HG03460 (cell line): ENCODE measurements around the gene CABLES1.

Experiments
- ATAC-seq: cut with Tn5 transposase; IDR thresholded peaks from one replicate; pipeline ENCODE4 v1.9.1; 2021; ENCODE audit not compliant: unreplicated experiment

The CABLES1 gene

DNA sequence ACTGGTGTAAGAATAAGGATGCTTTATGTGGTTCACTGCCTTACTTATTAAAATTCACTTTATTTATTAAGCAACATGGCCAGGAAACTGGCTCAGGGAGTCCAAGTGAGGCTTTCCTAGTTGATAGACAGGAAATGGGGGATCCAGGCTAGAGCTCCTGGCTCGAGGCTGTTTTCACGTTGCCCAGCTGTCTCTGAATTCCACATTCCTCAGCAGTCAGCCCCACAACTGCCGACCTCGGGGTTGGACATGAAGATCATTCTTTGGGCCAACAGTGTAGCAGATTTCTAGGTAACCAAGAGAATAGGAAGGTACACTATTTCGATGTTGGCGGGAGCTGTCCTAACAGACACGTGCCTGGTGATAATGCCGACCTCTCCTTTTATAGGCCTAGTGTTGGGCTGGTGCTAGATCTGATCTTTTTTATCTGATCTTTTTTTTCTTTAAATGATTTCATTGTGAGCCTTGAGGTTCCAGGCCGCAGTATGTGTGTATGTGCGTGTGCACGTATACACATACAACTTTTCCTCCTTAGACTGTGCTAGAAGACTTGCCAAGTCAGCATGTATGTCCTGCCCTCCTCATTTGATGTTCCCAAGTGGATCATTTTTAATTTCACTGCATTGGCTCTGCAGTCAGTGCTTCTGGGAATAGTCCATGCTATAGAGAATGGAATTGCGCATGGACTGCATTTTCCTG, 103.5 kb downstream of the CABLES1 start:
- no peak for ATAC-seq

DNA sequence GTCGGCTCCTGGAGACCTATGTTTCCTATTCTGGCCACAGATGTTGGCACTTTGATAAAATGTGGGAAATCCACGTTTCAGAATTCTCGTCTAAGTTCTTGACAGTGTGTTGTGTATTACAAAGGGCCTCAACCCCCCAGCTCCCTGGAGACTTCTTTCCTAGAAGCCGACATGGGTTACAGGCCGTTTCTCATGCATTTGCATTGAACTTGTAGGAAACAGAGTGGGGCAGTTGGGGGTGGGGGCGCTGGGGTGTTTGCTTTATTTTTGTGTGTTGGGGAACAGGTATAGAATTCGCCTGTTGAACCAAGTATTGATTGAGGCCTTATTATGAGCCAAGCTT, 104.0 kb downstream of the CABLES1 start:
- no peak for ATAC-seq

DNA sequence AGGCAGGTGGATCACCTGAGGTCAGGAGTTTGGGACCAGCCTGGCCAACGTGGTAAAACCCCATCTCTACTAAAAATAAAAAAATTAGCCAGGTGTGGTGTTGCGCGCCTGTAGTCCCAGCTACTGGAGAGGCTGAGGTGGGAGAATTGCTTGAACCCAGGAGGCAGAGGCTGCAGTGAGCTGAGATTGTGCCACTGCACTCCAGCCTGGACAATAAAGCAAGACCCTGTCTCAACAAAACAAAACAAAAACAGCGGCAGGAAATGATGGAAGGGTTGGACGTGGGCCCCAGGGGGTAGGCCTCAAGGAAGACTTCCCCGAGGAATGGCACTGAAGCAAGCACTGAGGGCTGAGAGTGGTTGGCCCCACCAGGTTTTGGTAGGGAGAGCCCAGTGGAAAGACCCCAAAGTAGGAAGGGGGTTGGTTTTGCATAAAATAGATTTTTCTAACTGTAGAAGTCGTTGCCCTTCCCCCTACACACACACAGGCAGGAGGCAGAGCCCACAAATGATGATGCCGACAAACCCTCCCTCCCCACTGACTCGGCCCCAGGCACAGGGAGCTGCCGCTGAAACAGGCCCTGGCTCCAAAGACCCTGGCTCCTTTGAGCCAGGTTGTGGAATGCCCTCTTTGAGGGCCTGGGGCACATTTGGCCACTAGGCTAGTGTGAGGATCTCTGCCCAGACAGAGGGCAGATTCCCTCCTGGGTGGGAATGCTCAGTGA, 104.8 kb downstream of the CABLES1 start:
- no peak for ATAC-seq

DNA sequence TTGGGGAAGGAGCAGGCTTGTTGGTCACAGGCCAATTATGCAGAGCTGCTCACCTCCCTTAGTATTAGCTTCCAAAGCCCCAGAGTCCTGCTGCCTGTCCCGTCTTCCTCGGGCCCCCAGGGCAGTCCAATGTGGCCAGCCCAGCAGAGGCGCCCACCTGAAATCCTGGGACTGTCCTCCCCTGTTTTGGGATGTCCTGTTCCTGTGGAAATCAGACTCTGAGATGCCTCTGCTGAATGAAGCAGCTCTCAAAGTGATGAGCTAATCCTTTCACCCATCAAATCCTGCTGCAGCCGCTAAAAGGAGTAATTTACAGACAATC, 105.3 kb downstream of the CABLES1 start:
- ATAC-seq = no peak

DNA sequence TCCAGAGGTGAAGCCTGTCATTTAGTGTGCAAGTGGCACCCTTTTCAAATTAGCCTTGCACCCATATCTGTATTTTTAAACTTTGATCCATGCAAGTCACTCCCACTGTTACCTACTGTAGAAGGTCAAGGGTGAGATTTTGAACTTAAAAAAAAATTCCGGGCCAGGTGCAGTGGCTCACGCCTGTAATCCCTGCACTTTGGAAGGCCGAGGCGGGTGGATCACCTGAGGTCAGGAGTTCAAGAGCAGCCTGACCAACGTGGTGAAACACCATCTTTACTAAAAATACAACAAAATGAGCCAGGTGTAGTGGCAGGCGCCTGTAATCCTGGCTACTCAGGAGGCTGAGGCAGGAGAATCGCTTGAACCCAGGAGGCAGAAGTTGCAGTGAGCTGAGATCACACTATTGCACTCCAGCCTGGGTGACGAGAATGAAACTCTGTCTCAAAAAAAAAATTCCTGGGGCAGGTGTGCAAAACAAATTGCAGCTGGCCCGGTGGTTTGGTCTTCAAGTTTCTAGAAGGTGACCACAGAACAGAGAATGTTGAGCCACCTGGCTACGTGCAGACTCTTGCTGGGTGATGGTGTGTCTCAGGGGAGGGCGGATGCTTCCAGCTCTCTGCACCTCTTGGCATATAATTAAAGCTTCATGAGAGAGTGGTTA, 106.7 kb downstream of the CABLES1 start:
- peak; percentile 86 for ATAC-seq

DNA sequence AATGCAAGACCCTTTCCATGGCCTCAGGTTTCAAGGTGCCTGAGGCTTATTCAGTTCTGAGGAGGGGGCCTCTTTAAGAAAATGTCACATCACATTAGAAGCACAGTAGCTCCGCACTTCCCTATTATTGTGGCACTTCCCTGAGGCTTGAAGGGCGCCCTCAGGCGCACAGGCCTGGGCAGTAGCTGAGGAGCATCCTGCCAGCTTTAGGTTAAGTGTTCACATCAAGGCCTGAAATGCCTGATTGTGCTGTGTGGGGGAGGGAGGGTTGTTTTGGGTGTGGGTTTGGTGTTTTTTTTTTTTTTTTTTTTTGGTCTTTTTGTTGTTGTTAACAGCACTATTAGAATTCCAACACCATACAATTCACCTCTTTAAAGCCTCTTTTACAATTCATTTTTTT, 107.9 kb downstream of the CABLES1 start:
- ATAC-seq = no peak

DNA sequence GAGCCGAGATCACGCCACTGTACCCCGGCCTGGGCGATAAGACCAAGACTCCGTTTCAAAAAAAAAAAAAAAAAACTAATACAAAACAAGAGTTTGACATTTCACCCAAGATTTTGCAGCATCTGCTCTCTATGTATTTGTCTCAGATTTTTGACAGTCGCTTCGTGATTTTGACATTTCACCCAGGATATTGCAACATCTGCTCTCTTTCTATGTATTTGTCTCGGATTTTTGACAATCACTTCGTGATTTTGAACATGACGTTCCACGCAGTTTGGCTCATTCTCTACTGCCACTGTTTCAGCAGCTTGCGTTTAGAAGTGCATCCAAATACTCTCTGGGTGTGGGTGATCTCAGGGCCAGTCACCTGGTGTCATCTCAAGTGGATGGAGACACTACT, 108.5 kb downstream of the CABLES1 start:
- ATAC-seq = no peak

DNA sequence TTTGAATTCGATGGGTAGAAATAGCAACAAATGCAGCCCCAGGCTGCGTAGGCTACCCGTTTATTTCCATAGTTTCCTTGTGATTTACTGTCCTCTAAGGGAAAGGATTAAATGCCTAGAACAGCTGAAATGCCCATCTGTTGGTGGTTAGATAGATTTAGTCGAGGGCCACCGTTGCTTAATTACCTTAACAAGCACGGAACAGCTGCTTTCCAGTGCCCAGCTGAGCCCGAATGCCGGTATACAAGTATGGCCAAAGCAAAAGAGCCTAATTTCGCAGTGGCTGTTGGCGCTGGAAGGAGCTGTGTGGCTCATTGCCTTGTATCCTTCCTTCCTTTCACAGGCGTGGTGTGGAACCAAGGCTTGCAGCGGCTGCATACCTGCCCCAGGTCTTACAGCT, 109.1 kb downstream of the CABLES1 start:
- no peak for ATAC-seq

DNA sequence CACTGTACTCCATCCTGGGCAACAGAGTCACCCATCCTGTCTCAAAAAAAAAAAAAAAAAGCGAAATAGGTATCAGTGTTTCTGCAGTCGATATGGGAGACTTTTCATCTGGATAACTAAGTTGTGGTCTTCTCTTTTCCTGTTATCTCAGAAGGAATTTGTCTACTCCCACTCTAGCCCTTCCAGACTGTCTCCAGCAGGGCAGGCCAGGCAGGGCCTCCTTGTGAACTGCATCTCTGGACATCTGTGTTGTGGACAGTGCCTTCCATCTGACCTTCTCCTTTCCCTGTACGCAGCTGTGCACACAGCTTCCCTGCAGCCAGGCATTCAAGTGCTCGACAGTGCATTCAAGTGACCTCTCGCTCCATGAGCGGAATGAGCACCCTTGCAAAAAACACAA, 110.2 kb downstream of the CABLES1 start:
- no peak for ATAC-seq

DNA sequence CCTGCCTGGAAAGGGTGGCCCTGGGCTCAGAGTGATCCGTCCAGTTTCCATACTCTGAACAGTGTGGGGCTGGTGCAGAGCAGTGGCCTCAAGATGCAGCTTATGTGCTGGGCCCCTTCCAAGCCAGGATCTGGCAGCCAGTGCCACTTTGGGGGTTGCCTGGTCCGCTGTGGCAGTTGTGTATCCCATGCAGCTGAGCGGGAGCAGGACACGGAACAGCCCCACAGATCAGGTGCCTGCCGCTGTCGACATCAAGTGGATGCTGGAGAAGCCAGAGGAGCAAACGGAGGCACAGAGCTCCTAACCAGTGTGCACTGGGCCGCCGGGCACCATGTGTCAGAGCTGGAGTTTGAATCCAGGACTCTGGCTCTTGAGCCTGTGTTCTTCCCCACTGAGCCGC, 112.0 kb downstream of the CABLES1 start:
- ATAC-seq = no peak

DNA sequence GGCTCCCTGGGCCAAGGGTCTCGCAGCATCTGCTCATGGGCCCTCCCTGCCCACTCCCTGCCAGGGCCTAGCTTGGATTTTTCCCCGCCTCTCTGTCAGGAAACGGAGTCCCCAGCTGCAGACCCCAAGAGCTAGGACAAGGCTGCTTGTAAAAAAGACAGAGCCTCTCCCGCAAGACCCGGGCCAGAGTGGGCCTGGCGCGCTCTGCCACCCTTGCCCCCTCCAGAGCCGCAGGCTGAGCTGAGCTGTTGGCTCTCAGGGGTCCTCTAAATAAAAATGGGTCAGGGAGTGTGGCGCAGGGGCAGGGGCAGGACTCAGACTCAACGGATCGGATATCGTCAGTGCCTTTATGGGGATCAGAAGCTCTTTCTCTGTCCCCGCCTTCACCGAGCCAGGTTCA, 112.6 kb downstream of the CABLES1 start:
- no peak for ATAC-seq

DNA sequence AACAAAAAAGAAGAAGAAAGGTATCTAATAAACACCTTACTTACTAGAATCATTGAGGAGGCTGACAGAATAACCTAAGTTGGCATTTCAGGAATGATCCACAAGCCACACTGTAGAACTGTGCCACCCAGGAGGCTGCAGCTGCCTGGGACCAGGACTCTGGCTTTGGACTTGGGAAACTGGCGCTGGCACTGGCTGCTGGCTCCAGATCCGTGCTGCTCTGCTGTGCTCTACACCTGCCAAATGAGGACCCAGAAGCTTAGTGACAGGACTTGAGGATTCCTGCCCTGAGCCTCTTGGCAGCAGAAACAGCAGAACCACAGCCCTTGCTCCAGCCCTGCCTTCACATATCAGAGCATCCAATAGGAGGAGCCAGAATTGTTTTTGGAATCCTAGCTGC, 113.5 kb downstream of the CABLES1 start:
- no peak for ATAC-seq

DNA sequence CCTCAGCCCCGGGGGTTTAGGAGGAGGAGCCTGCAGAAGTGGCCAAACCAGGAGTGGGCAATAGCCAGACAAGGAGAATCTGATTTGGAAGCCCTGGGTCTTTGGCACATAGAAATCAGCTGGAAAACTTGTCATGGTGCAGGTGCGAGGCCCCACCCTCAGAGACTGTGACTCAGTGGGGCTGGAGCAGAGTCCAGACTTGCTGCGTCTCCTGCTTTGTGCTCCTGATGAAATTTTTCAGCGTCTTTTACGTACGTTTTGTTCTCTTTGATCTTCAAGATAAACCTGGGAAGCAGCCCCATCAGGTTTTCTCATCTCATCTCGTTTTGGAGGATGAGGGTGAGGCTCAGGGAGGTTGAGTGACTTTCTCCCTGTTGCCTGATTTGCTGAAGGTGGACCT, 114.1 kb downstream of the CABLES1 start:
- ATAC-seq = no peak

DNA sequence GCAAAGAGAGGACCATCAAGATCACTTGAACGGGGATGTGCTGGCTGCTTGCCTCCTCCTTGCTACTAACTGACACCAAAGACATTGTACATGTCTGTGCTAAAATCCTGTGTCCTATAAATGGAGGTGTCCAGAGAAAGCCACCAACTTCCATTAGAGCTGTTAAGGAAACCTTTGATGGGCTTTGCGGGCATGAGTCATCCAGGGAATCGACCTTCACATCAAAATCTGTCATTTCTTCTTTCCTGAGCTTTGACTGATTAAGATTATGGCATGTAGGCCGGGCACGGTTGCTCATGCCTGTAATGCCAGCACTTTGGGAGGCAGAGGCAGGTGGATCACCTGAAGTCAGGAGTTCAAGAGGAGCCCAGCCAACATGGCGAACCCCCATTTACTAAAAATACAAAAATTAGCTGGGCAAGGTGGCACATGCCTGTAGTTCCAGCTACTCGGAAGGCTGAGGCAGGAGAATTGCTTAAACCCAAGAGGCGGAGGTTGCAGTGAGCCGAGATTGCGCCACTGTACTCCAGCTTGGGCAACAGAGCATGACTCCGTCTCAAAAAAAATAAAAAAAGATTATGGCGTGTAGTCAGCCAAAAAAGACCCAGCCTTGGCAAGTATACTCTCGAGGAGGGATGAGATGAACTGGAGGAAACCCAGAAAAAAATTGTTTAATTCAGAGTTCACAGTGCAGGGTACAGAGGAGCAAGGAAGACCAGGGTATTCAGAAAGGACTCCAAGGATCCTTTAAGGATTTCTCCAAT, 115.8 kb downstream of the CABLES1 start:
- no peak for ATAC-seq

DNA sequence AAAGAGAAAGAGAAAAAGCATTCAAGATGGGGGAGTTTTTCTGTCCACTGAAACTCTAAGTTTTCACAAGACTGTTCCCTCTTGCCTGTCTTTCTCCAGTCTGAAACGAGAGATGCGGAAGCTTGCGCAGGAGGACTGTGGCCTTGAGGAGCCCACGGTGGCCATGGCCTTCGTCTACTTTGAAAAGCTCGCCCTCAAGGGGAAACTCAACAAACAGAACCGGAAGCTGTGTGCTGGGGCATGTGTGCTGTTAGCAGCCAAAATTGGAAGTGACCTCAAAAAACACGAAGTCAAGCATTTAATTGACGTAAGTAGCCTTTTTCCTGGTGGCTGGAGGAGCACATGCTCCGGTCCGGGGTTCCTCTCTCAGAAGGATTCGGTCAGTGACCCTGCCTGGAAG, 118.3 kb downstream of the CABLES1 start:
- no peak for ATAC-seq

DNA sequence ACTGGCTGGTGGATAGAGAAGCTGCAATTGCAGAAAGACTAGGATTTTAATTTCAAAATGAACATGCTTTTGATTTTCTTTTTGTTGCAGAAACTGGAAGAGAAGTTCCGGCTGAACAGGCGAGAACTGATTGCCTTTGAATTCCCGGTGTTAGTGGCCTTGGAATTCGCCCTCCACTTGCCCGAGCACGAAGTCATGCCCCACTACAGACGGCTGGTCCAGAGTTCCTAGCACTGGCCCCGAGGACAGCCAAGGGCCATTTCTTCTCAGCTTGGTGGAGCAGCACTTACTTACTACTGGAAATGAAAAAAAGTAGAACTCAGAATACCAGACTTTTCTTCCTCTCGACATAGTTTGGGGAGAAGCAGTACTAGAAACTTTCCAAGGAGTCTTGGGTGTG, 121.9 kb downstream of the CABLES1 start:
- no peak for ATAC-seq

DNA sequence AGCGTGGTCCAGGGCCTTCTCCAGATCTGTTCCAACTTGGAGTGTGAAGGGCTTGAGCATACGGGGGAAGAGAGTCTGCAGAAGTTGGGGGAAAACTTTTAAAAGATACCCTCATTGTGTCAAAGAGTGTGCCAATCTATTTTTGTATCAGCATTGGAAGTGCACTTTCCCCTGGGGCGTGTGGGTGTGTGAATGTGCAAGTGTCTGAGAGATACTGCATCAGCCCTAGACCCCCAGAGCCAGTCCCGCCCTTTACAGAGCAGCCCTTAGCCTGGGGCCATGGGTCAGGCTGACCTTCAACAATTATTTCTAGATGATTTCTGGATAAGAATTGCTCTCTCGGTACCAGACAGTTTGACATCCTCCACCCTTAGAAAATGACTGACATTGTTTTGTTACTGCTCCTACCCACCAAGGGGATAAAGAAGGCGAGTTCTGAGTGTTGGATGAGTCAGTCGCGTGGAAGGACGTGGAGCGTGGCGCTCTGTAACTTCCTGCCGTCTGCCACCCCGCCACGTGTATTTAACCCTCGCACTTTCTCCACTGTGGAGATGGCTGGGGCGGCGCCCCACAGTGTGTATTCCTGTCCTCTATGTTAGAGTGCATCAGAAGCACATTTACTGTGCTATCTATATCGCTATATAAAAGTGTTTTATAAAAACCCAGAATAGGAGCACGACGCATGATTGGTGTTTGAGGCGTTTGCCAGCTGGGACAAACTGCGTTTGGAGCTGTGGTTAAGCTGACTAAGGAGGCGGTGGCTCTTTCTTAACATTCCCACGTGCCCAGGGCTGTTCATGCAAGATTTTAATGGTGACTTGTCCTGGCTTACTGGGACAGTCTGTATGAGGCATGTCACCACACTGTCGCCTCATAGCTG, 122.6 kb downstream of the CABLES1 start:
- no peak for ATAC-seq

DNA sequence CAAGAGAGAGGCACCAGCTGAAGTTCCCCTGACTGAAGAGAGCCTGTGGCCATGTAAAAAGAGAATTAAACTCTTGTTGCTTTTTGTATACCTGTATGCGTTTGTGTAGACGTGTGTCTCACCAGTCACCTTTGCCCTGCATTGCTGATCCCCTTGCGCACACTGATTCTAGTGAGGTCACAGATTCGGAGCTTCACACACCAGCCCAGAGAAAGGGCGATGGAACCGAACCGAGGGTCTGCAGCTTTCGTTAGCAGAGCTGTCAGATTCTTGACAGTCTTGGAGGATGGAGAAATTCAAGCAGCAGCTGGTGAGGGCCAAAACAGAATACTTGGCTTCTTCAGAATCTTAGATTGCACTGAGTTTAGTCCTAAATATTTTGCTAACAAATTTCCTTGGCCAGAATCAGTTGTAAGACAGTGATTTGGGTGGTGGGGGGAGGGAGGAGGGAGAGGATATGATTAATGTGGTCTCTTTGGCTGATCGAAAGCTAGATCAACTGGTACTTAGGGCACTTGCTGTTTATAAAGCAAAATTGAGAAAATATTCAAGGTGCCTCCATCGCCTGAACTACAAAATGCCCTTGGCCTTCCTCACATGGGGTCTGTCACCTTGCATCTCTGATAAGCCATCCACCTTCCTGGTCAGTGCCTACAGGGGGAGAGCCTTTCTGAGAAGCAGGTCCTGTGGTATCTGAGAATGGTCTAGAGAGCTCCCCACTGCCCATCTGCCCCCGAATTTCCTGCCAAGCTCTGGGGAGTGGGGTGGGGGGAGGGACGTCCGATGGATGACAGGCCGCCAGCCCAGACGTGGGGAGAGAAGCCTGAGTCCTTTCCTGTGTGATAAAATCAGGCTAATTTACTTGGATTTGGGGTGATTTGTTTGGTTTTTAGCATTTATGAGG, 123.5 kb downstream of the CABLES1 start:
- ATAC-seq = no peak

DNA sequence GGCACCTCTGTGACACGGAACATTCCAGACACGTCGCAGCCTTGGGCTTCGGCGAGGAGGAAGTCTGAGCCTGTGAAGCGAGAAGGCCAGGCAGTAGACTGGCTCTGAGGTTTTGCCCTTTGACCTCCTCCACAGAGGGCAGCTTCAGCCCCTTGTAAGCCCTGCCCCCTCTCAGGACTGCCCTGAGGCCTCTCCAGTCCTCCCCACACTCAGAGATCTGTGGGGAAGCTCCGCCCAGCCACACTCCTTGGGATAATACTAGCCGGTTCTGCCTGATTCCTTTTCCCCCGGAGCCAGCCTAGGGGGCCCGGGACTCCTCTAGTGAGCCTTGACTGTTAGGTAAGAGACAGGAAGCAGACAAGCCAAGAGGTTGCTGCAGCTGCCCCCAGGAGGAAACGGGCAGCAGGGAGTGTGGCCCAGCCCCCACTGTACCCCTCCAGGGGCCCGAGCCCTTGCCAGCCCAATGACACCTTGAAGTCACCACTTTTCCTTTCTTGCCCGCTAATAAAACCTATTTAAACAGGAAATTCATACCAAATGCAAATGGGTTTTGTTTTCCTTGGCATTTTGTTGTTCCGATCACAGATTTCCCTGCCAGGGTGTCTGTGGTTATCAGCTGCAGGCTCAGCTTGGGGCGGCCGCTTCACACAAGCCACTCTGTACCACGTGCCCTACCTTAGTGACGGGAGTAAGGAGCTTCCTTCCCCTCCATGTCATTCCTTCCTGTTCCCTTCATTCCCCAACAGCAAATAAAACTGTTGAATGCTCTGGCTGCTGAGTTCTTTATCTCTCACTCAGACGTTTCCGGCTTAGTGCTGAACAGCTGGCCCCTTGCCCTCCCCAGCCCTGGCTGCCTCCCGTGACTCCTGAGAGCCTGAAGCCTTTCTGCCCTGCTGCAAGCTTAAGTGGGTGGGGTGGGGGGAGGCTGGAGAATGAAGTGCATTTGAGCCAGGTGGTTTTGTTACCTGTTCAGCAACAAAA, 124.7 kb downstream of the CABLES1 start:
- peak; percentile 66 for ATAC-seq
